Brain microvascular endothelial cell (primary cell): ENCODE measurements around the gene NEUROD4.

Experiments used
- DNase-seq: peaks from one replicate; pipeline ENCODE4 v3.0.0-alpha.2; 2020
- H3K27ac ChIP-seq: fragments of 250-450 bp; sonication (Bioruptor Pico); 2 replicates; pipeline ENCODE4 v1.5.1; 2020; ENCODE audit warnings: mild to moderate bottlenecking, moderate library complexity
- H3K27me3 ChIP-seq: fragments of 250-450 bp; sonication (Bioruptor Pico); replicated peaks from 2 replicates; pipeline ENCODE4 v1.5.1; 2020; ENCODE audit warnings: mild to moderate bottlenecking
- H3K36me3 ChIP-seq: fragments of 250-450 bp; sonication (Bioruptor Pico); replicated peaks from 2 replicates; pipeline ENCODE4 v1.5.1; 2020; ENCODE audit warnings: mild to moderate bottlenecking
- H3K4me3 ChIP-seq: 2 replicates; pipeline ENCODE4 v1.5.1; 2011; ENCODE audit warnings: low read depth, mild to moderate bottlenecking, control low read depth, low read length, moderate library complexity
- CTCF ChIP-seq: IDR thresholded peaks from 2 replicates; pipeline ENCODE4 v1.5.1; 2011; ENCODE audit warnings: low read depth, mild to moderate bottlenecking, moderate library complexity, low read length, control low read depth, inconsistent platforms; ENCODE audit errors: missing control alignments
- in situ Hi-C: cut with HindIII; loops from 2 replicates; pipeline ENCODE4 v1.10.0; 2017; ENCODE audit warnings: low sequenced_read_pairs, low pct_ligation_motif_present

The NEUROD4 gene

GRCh38 chr12:55024575-55024974, 4.8 kb downstream of the NEUROD4 start:
- Histone ChIP-seq H3K27ac (no peak overlapping the region), H3K36me3 (no peaks in the 10 kb centered on the region), H3K27me3 (no peaks in the 10 kb centered on the region), H3K4me3 (no peak overlapping the region)
- DNase-seq, result no peak
- in situ Hi-C loops, result no loop called here
- no peak for TF ChIP-seq CTCF

GRCh38 chr12:55025508-55025907, 5.7 kb downstream of the NEUROD4 start:
- in situ Hi-C loops, result no loop called here
- no peaks in the 10 kb centered on the region for H3K27me3 ChIP-seq

GRCh38 chr12:55034218-55034617, 14.4 kb downstream of the NEUROD4 start:
- H3K27ac ChIP-seq, result no peak overlapping the region
- TF ChIP-seq CTCF, result no peak
- in situ Hi-C loops, result no loop called here
- H3K27me3 ChIP-seq, result no peaks in the 10 kb centered on the region
- DNase-seq, result no peak
- H3K36me3 ChIP-seq, result no peaks in the 10 kb centered on the region
- H3K4me3 ChIP-seq, result no peak overlapping the region

More at GRCh38 chr12:55025508-55025907, 5.7 kb downstream of the NEUROD4 start:
- no peak overlapping the region for H3K27ac ChIP-seq
- no peaks in the 10 kb centered on the region for H3K36me3 ChIP-seq
- no peak overlapping the region for H3K4me3 ChIP-seq
- TF ChIP-seq CTCF, result no peak
- no peak for DNase-seq

GRCh38 chr12:55036326-55037115, 16.7 kb downstream of the NEUROD4 start:
- no peak for TF ChIP-seq CTCF
- H3K27me3 ChIP-seq, result no peaks in the 10 kb centered on the region
- H3K4me3 ChIP-seq, result no peak overlapping the region
- no peak overlapping the region for H3K27ac ChIP-seq
- no peaks in the 10 kb centered on the region for H3K36me3 ChIP-seq
- in situ Hi-C loops, result no loop called here
- DNase-seq, result no peak

GRCh38 chr12:55037351-55037987, 17.7 kb downstream of the NEUROD4 start:
- H3K4me3 ChIP-seq, result no peak overlapping the region
- no peak overlapping the region for H3K27ac ChIP-seq
- DNase-seq, result no peak
- H3K27me3 ChIP-seq, result no peaks in the 10 kb centered on the region
- TF ChIP-seq CTCF, result no peak
- H3K36me3 ChIP-seq, result no peaks in the 10 kb centered on the region
- in situ Hi-C loops, result no loop called here
